ENCODE results near the gene SEL1L3.
A peak's percentile ranks its signal among the peaks of the same experiment; 100 is the strongest.

Gene SEL1L3

DNA sequence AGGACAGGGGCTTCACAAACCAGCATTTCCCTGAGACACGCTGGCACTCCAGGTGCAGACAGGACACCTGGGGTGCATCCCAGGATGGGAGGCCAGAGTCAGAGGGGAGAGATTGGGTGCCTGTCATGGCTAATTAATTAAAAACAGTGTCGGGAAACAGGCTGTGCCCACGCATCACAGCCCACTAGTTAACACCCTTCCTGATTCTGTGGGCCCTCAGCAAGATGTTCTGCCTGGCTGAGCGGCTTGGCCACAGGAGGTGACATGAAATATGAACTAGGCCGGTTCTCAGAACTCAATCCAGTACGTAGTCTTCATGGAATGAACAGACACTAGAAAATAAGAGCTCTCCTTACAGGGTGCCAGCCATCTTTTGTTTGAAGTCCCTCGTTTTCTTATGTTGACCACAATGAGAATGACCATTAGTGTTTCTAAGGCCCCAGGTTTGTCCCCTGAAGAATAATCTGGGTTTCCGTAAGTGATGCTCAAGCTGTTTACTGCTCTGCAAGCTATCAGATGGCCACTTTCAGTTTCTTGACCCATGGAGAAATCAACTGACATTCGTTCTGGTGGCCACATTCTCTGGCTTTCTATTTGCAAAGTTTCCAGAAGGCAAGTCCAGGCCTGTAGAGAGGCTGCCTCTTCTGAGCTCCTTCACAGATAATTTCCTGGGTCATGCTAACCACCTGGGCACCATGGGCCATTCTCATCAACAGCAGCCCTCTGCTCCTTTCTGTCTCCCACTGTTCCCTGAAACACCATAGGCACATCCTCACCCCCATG, 134.9 kb downstream of the SEL1L3 start:
- peak; percentile 96 for DNase-seq

DNA sequence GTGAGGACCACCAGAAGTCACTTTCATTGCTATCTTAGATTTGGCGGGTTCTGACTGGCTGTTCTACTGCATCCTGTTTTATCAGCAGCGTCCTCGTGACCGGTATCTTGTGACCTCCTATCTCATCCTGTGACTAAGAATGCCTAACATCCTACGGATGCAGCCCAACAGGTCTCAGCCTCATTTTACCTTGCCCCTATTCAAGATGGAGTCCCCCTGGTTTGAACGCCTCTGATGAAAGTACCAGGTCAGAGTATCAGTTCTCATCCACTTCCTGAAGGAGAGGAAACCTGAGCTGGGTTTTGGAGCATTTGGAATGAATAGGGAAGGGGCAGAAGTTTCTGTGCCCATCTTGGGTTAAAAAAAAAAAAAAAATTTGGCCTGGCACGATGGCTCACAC, 136.9 kb downstream of the SEL1L3 start:
- no peak for DNase-seq

GRCh38 chr4:25723409-25723808, 139.4 kb downstream of the SEL1L3 start:
- no peak for DNase-seq

- DNase-seq, result no peak
Measured at GRCh38 chr4:25722964-25723363, 139.8 kb downstream of the SEL1L3 start.

- no peak for DNase-seq
Measured at GRCh38 chr4:25713812-25714211, 149.0 kb downstream of the SEL1L3 start.

- DNase-seq, result no peak
Measured at GRCh38 chr4:25712611-25713010, 150.2 kb downstream of the SEL1L3 start.

DNA sequence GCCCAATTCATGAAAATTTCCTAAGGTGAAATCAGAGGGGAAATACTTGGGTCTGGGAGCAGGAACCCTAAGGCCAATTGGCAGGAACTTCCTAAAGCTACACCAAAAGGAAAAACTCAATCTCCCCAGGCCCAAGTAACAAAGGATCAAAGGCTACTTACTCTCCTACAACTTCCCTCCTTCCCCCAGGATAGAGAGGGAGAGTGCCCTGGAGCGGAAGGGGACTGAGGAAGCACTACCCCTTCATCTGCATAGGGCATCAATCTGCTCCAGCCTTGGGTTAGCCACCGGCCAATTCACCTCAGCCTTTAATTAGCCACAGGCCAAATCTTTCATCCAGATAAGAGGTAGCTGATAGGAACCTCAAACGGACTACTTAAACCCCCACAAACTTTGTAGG, 152.2 kb downstream of the SEL1L3 start:
- no peak for DNase-seq

- DNase-seq, result no peak
Measured at GRCh38 chr4:25704516-25704915, 158.3 kb downstream of the SEL1L3 start.

GRCh38 chr4:25703731-25704388, 158.9 kb downstream of the SEL1L3 start:
- no peak for DNase-seq

DNA sequence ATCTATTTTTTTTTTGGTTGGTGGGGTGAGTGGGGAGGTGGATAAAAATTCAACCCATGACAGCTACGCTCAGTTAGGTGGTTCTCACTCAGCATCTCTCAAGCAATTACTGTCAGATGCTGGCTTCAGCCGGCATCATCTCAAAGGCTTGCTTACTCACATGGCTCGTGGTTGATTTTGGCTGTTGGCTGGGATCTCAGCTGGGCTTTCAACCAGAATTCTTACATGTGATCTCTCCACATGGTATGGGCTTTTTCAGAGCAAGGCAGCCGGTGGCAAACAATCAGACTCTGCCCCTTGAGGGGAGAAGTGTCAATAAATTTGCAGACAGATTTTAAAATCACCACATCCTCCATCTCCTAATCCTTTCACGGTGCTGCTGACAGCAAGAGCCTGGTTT, 159.9 kb downstream of the SEL1L3 start:
- DNase-seq, result no peak

DNA sequence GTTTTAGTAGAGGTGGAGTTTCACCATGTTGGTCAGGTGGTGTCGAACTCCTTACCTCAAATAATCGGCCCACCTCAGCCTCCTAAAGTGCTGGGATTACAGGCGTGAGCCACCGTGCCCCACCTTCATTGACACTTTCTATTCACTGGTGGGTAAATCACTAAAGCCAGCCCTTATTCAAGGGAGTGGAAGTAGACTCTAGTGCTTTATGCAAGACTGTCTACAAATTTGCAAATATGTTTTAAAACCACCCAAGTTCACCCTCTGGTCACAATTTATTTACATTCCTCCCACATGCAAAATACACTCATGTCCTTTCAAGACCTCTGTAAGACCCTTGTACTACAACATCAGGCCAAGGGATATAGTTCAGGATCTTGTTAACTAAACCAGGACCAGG, 162.1 kb downstream of the SEL1L3 start:
- DNase-seq, result no peak

GRCh38 chr4:25697516-25697915, 165.3 kb downstream of the SEL1L3 start:
- DNase-seq, result no peak
